HEK293T (cell line): ENCODE data around the gene ARHGAP21.

Experiments used
- CTCF ChIA-PET: fragments of 350-600 bp; formaldehyde crosslinking; extraction: SDS; loops from one replicate; lab custom pipeline; 2021; ENCODE audit warnings: antibody characterized with exemption, inconsistent platforms; lab: Yijun Ruan, JAX
- POLR2A ChIA-PET: fragments of 350-600 bp; formaldehyde crosslinking; extraction: SDS; loops from one replicate; lab custom pipeline; 2020; ENCODE audit warnings: antibody characterized with exemption, inconsistent platforms; lab: Yijun Ruan, JAX
- DNase-seq: peaks from one replicate; pipeline ENCODE4 v3.0.0; 2012; ENCODE audit warnings: mixed read lengths; ENCODE audit errors: extremely low spot score
- ARNT ChIP-seq: fragments of 450-650 bp; IDR thresholded peaks from 2 replicates; pipeline ENCODE4 v1.6.1; 2017; ENCODE audit warnings: mild to moderate bottlenecking
- BHLHE40 ChIP-seq: fragments of 450-650 bp; IDR thresholded peaks from 2 replicates; pipeline ENCODE4 v1.6.1; 2016; ENCODE audit warnings: mild to moderate bottlenecking, moderate library complexity, borderline replicate concordance
- CTBP1 ChIP-seq: fragments of 450-650 bp; IDR thresholded peaks from 2 replicates; pipeline ENCODE4 v1.6.1; 2016; ENCODE audit warnings: borderline replicate concordance
- ELF4 ChIP-seq: fragments of 450-650 bp; IDR thresholded peaks from 2 replicates; pipeline ENCODE4 v1.6.1; 2017; ENCODE audit warnings: antibody characterized with exemption
- FOXA1 ChIP-seq: fragments of 450-650 bp; IDR thresholded peaks from 2 replicates; pipeline ENCODE4 v1.6.1; 2016; ENCODE audit warnings: mild to moderate bottlenecking
- FOXK2 ChIP-seq: fragments of 450-650 bp; IDR thresholded peaks from 2 replicates; pipeline ENCODE4 v1.6.1; 2016; ENCODE audit warnings: mild to moderate bottlenecking
- FOXM1 ChIP-seq: fragments of 450-650 bp; IDR thresholded peaks from 2 replicates; pipeline ENCODE4 v1.6.1; 2017; ENCODE audit warnings: mild to moderate bottlenecking, borderline replicate concordance
- HDGF ChIP-seq: fragments of 450-650 bp; IDR thresholded peaks from 2 replicates; pipeline ENCODE4 v1.6.1; 2017; ENCODE audit warnings: antibody characterized with exemption, borderline replicate concordance
- L3MBTL2 ChIP-seq: fragments of 450-650 bp; conservative IDR thresholded peaks from 2 replicates; pipeline ENCODE4 v1.6.1; 2016; ENCODE audit warnings: mild to moderate bottlenecking
- LEF1 ChIP-seq: fragments of 450-650 bp; IDR thresholded peaks from 2 replicates; pipeline ENCODE4 v1.6.1; 2017; ENCODE audit warnings: mild to moderate bottlenecking, borderline replicate concordance
- NFRKB ChIP-seq: fragments of 450-650 bp; IDR thresholded peaks from 2 replicates; pipeline ENCODE4 v1.6.1; 2016; ENCODE audit warnings: mild to moderate bottlenecking, moderate library complexity
- PKNOX1 ChIP-seq: fragments of 450-650 bp; IDR thresholded peaks from 2 replicates; pipeline ENCODE4 v1.6.1; 2016
- SP1 ChIP-seq: fragments of 450-650 bp; IDR thresholded peaks from 2 replicates; pipeline ENCODE4 v1.6.1; 2017
- SUZ12 ChIP-seq: fragments of 450-650 bp; IDR thresholded peaks from 2 replicates; pipeline ENCODE4 v1.6.1; 2016; ENCODE audit warnings: mild to moderate bottlenecking
- TARDBP ChIP-seq: fragments of 450-650 bp; IDR thresholded peaks from 2 replicates; pipeline ENCODE4 v1.6.1; 2016
- ZNF384 ChIP-seq: fragments of 450-650 bp; IDR thresholded peaks from 2 replicates; pipeline ENCODE4 v1.6.1; 2016

Gene ARHGAP21

DNA sequence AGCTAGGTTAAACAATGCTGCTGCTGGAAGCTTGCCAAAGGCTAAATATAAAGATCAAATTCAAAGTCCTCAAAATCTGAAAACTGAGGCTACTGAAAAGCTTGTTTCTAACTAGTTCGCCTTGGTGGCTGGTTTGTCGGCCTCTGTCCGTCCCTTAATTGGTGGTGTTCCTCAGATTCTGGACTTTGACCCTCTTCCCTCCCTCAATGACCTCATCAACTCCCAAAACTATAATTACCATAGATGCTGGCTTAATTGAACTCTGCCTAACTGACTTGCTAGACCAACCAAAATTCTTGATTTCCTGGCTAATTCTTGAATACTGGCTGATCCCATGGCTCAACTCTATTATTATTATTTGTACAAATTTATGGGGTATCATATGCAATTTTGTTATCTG, 15.6 kb downstream of the ARHGAP21 start:
- CTCF ChIA-PET = no interaction called here

DNA sequence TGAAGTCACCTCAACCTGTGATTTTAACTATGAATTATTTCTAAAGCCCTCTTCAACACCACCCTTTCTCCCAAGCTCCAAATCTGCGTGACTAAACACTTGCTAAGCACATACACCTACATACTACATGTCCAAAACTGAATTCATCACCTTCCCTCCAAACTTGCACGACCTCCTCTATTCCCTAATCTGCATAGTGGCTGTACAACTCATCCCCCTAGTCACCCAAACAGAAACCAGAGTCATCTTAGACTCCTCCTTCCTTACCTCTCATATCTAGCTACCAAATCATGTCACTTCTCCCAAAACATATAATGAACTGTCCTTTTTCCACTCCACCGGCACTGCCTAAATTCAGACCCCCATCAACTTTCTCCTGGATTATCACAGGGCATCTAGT, 16.2 kb downstream of the ARHGAP21 start:
- no peak for DNase-seq
- TF ChIP-seq SUZ12 (no peak), ARNT (no peak), NFRKB (no peak), HDGF (no peak), FOXA1 (no peak), FOXM1 (no peak), CTBP1 (no peak), ZNF384 (no peak), SP1 (no peak), PKNOX1 (no peak), FOXK2 (no peak)
- CTCF ChIA-PET = interaction anchor here (0.8 kb wide), 1 partner anchor 14 kb away, joined by 3 read pairs; no protein-coding TSS in a partner anchor
- POLR2A ChIA-PET = no interaction called here

More for the DNA sequence above, 15.6 kb downstream of the ARHGAP21 start:
- POLR2A ChIA-PET = interaction anchor here (0.6 kb wide), 1 partner anchor 15 kb away, joined by 3 read pairs; no protein-coding TSS in a partner anchor
- DNase-seq = no peak
- no peak for TF ChIP-seq SUZ12
- TF ChIP-seq LEF1 = no peak
- TF ChIP-seq FOXA1 = no peak
- no peak for TF ChIP-seq BHLHE40
- TF ChIP-seq ARNT = no peak
- no peak for TF ChIP-seq FOXK2
- no peak for TF ChIP-seq L3MBTL2
- no peak for TF ChIP-seq ZNF384
- TF ChIP-seq ELF4 = no peak
- TF ChIP-seq TARDBP = no peak
- TF ChIP-seq PKNOX1 = no peak
- TF ChIP-seq NFRKB = no peak
- TF ChIP-seq FOXM1 = no peak
- TF ChIP-seq HDGF = no peak
- TF ChIP-seq SP1 = no peak
- no peak for TF ChIP-seq CTBP1

GRCh38 chr10:24706479-24707118, 17.1 kb downstream of the ARHGAP21 start:
- ChIA-PET POLR2A (no interaction called here), CTCF (interaction anchor here (0.9 kb wide), 1 partner anchor 15 kb away, joined by 7 read pairs; no protein-coding TSS in a partner anchor)
- peak; percentile 40 for DNase-seq
- TF ChIP-seq CTBP1 (no peak), PKNOX1 (peak; percentile 48)

- CTCF ChIA-PET = no interaction called here
- POLR2A ChIA-PET = no interaction called here
Observed at GRCh38 chr10:24703700-24704099, 20.0 kb downstream of the ARHGAP21 start.

DNA sequence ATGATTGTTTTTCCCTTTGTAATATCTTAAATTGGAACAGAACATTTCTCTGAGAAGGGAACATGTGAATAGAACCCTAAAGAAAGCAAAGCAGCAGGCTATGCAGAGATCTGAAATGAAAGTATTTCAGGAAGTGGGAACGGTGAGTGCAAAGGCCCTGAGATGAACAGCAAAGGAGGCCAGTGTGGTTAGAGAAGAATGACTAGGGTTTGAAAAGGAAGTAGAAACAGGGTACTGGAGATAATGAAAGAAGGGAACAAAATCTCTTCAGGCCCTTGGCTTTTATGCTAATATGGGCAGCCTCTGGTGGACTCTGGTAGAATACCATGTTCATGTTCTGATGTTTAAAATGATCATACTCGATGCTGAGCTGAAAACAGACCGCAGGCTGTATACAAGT, 22.2 kb downstream of the ARHGAP21 start:
- POLR2A ChIA-PET = interaction anchor here (1.4 kb wide), 1 partner anchor 23 kb away, joined by 5 read pairs; the partner anchor contains the start of gene ARHGAP21
- CTCF ChIA-PET = no interaction called here
- no peak for TF ChIP-seq LEF1
- TF ChIP-seq NFRKB = no peak
- TF ChIP-seq PKNOX1 = no peak
- TF ChIP-seq ELF4 = no peak
- TF ChIP-seq BHLHE40 = no peak
- no peak for TF ChIP-seq FOXK2
- TF ChIP-seq SUZ12 = no peak
- no peak for TF ChIP-seq SP1
- TF ChIP-seq HDGF = no peak
- no peak for DNase-seq

More at GRCh38 chr10:24703700-24704099, 20.0 kb downstream of the ARHGAP21 start:
- TF ChIP-seq ELF4 = no peak
- TF ChIP-seq SP1 = no peak
- TF ChIP-seq PKNOX1 = no peak
- no peak for TF ChIP-seq TARDBP
- no peak for TF ChIP-seq ARNT
- no peak for TF ChIP-seq ZNF384
- TF ChIP-seq FOXM1 = no peak
- no peak for TF ChIP-seq HDGF
- no peak for TF ChIP-seq L3MBTL2
- no peak for TF ChIP-seq SUZ12
- TF ChIP-seq BHLHE40 = no peak
- TF ChIP-seq FOXA1 = no peak
- TF ChIP-seq LEF1 = no peak
- no peak for TF ChIP-seq CTBP1
- TF ChIP-seq FOXK2 = no peak
- TF ChIP-seq NFRKB = no peak
- DNase-seq = no peak
